Tibial nerve (tissue), 4 donors: ENCODE data around the gene CAMTA1. TPM values are rescaled to one million over a fixed set of nuclear protein-coding genes. Genes with fewer than 3 reads are reported as not detected.

Experiments
- DNase-seq, 2 donors: peaks; one replicate each; pipeline ENCODE4 v3.0.0-alpha.2; 2019; ENCODE audit warnings: low spot score in 2 of 2
- H3K27ac ChIP-seq, 4 donors: fragments of 200-600 bp; sonication (generic) in 3 of 4; one replicate each; pipeline ENCODE4 v1.5.1; 2017 to 2019; ENCODE audit warnings: mild to moderate bottlenecking in 1 of 4
- H3K27me3 ChIP-seq, 2 donors: fragments of 200-600 bp; sonication (generic) in 1 of 2; one replicate each; pipeline versions ENCODE4 v1.5.1 to v1.6.0; 2017 to 2019
- H3K36me3 ChIP-seq, 3 donors: fragments of 200-600 bp; sonication (generic); one replicate each; pipeline ENCODE4 v1.5.1; 2018 to 2019
- H3K4me1 ChIP-seq, 4 donors: fragments of 200-600 bp; sonication (generic) in 3 of 4; one replicate each; pipeline ENCODE4 v1.5.1; 2017 to 2019
- H3K4me3 ChIP-seq, 4 donors: fragments of 200-600 bp; sonication (generic) in 3 of 4; one replicate each; pipeline ENCODE4 v1.5.1; 2017 to 2019; ENCODE audit warnings: mild to moderate bottlenecking in 1 of 4, moderate library complexity in 1 of 4
- H3K9me3 ChIP-seq, 4 donors: fragments of 200-600 bp; sonication (generic) in 3 of 4; one replicate each; pipeline ENCODE4 v1.5.1; 2017 to 2019
- CTCF ChIP-seq, 5 experiments: fragments of 200-600 bp in 3 of 5; fragments of 450-650 bp in 2 of 5; sonication (generic) in 3 of 5; IDR thresholded peaks; one replicate each; pipeline ENCODE4 v1.5.1; 2016 to 2019; ENCODE audit warnings: antibody characterized with exemption in 5 of 5, mild to moderate bottlenecking in 3 of 5, moderate library complexity in 2 of 5
- EP300 ChIP-seq, 2 donors: sonication (generic); formaldehyde crosslinking; IDR thresholded peaks; one replicate each; pipeline ENCODE4 v1.6.1; 2017; ENCODE audit warnings: antibody characterized with exemption in 2 of 2, mild to moderate bottlenecking in 1 of 2
- POLR2A ChIP-seq, 2 donors: fragments of 450-650 bp; IDR thresholded peaks; one replicate each; pipeline ENCODE4 v1.6.1; 2017; ENCODE audit warnings: antibody characterized with exemption in 2 of 2, mild to moderate bottlenecking in 2 of 2, moderate library complexity in 2 of 2
- WGBS, 2 donors: methylation state at CpG; one replicate each; pipeline ENCODE4 v1.1.5; 2018; 5-methylcytosine and 5-hydroxymethylcytosine counted together
- total RNA-seq, 4 donors: library from RNA; depleted of rRNA; stranded (reverse); fragments of >200 nt; gene quantifications; one replicate each; pipeline ENCODE4 v1.1.0, GENCODE V29; 2016

CAMTA1 gene
- total RNA-seq, 4 donors from 2014 or later: 41.8 to 104 (median 87.2) TPM

GRCh38 chr1:7420470-7421100 is 635.3 kb downstream of the CAMTA1 start:
- Histone ChIP-seq H3K36me3 (no peaks in the 10 kb centered on the region), H3K27ac (no peak overlapping the region), H3K27me3 (no peaks in the 10 kb centered on the region), H3K9me3 (peaks cover 0 to 20% (median 0%) of the 10 kb centered on the region in 4 donors), H3K4me1 (no peaks in the 10 kb centered on the region), H3K4me3 (no peak overlapping the region)
- 35 to 83% methylated on average over 4 to 6 of the region's 6 CpGs for WGBS, 2 donors
- TF ChIP-seq CTCF (IDR thresholded peaks at IDR 0.05) (no peak), POLR2A (IDR thresholded peaks at IDR 0.05) (no peak), EP300 (IDR thresholded peaks at IDR 0.05) (no peak)
- peak in 1 of 2 donors; percentile 8 for DNase-seq

GRCh38 chr1:7421471-7422075 is 636.3 kb downstream of the CAMTA1 start:
- Histone ChIP-seq H3K9me3 (peaks cover 0 to 17% (median 0%) of the 10 kb centered on the region in 4 donors), H3K36me3 (no peaks in the 10 kb centered on the region), H3K27me3 (no peaks in the 10 kb centered on the region), H3K27ac (no peak overlapping the region), H3K4me3 (no peak overlapping the region), H3K4me1 (no peaks in the 10 kb centered on the region)
- no peak for TF ChIP-seq POLR2A (IDR thresholded peaks at IDR 0.05)
- TF ChIP-seq EP300 (IDR thresholded peaks at IDR 0.05): no peak
- DNase-seq: no peak
- 87 to 91% methylated on average over 9 to 10 of the region's 12 CpGs for WGBS, 2 donors

- TF ChIP-seq POLR2A (IDR thresholded peaks at IDR 0.05): no peak
- TF ChIP-seq EP300 (IDR thresholded peaks at IDR 0.05): no peak
- TF ChIP-seq CTCF (IDR thresholded peaks at IDR 0.05): no peak
Observed at GRCh38 chr1:7422081-7422480, 636.8 kb downstream of the CAMTA1 start.

GRCh38 chr1:7422561-7422960 is 637.3 kb downstream of the CAMTA1 start:
- peak in 1 of 2 donors; percentile 4 for DNase-seq

More at GRCh38 chr1:7422081-7422480, 636.8 kb downstream of the CAMTA1 start:
- Histone ChIP-seq H3K27ac (no peak overlapping the region), H3K36me3 (no peaks in the 10 kb centered on the region), H3K4me1 (no peaks in the 10 kb centered on the region), H3K9me3 (peaks cover 0 to 16% (median 0%) of the 10 kb centered on the region in 4 donors), H3K4me3 (no peak overlapping the region), H3K27me3 (no peaks in the 10 kb centered on the region)
- 83 to 94% methylated on average over 6 of the region's 6 CpGs for WGBS, 2 donors
- DNase-seq: peak in 1 of 2 donors; percentile 6

GRCh38 chr1:7422966-7423365 is 637.7 kb downstream of the CAMTA1 start:
- peaks cover 0 to 9% (median 0%) of the 10 kb centered on the region in 4 donors for H3K9me3 ChIP-seq
- TF ChIP-seq EP300 (IDR thresholded peaks at IDR 0.05): no peak
- no peaks in the 10 kb centered on the region for H3K4me1 ChIP-seq
- DNase-seq: peak in 1 of 2 donors; percentile 4
- 91 to 94% methylated on average over 8 to 9 of the region's 9 CpGs for WGBS, 2 donors
- no peaks in the 10 kb centered on the region for H3K27me3 ChIP-seq
- H3K4me3 ChIP-seq: no peak overlapping the region
- no peak overlapping the region for H3K27ac ChIP-seq
- H3K36me3 ChIP-seq: no peaks in the 10 kb centered on the region

More at GRCh38 chr1:7422561-7422960, 637.3 kb downstream of the CAMTA1 start:
- Histone ChIP-seq H3K36me3 (no peaks in the 10 kb centered on the region), H3K4me1 (no peaks in the 10 kb centered on the region), H3K4me3 (no peak overlapping the region), H3K9me3 (peaks cover 0 to 13% (median 0%) of the 10 kb centered on the region in 4 donors), H3K27ac (no peak overlapping the region), H3K27me3 (no peaks in the 10 kb centered on the region)
- WGBS, 2 donors: 88% methylated on average over 3 of the region's 3 CpGs
- TF ChIP-seq POLR2A (IDR thresholded peaks at IDR 0.05): no peak
- no peak for TF ChIP-seq CTCF (IDR thresholded peaks at IDR 0.05)
- no peak for TF ChIP-seq EP300 (IDR thresholded peaks at IDR 0.05)

- Histone ChIP-seq H3K36me3 (no peaks in the 10 kb centered on the region), H3K4me3 (no peak overlapping the region), H3K27ac (no peak overlapping the region), H3K27me3 (no peaks in the 10 kb centered on the region), H3K4me1 (no peaks in the 10 kb centered on the region), H3K9me3 (no peaks in the 10 kb centered on the region)
- 75 to 85% methylated on average over 7 to 9 of the region's 9 CpGs for WGBS, 2 donors
- TF ChIP-seq EP300 (IDR thresholded peaks at IDR 0.05): no peak
- TF ChIP-seq CTCF (IDR thresholded peaks at IDR 0.05): no peak
- no peak for TF ChIP-seq POLR2A (IDR thresholded peaks at IDR 0.05)
- DNase-seq: no peak
Observed at GRCh38 chr1:7424352-7424890, 639.2 kb downstream of the CAMTA1 start.
